ENCODE measurements around the gene EREG. TPM values are rescaled to one million over a fixed set of nuclear protein-coding genes. Genes with fewer than 3 reads are reported as not detected.

The EREG gene
- total and polyA plus RNA-seq, 2 of the 8 experiments (the other 6 are each of a cell fraction or from before 2014, with no cell fraction given), result not detected

- no peak for TF ChIP-seq YY1 (IDR thresholded peaks at IDR 0.05; ENCODE audit: low read depth, low read length)
Measured at GRCh38 chr4:74420863-74421262, 55.9 kb downstream of the EREG start (continued).

- Histone ChIP-seq H2BK120ac (replicated peaks; ENCODE audit: low read depth, low read length) (no peak overlapping the region), H2BK5ac (ENCODE audit: low read depth, low read length) (no peak overlapping the region), H3K4me3 (ENCODE audit: extremely low read depth in 1 of 4, insufficient read depth in 2 of 4, low read depth in 3 of 4, low read length in 4 of 4) (no peak overlapping the region), H3K4me1 (replicated peaks in 1 of 4; ENCODE audit: control insufficient read depth in 3 of 4, insufficient read depth in 4 of 4, low read length in 3 of 4) (no peaks in the 10 kb centered on the region), H3K14ac (ENCODE audit: insufficient read length) (no peak overlapping the region), H2BK15ac (ENCODE audit: low read length) (no peak overlapping the region), H3K18ac (ENCODE audit: extremely low read depth, low read length) (no peak overlapping the region), H3K23ac (ENCODE audit: insufficient read length) (no peak overlapping the region), H4K8ac (ENCODE audit: extremely low read depth, insufficient read depth, low read length) (no peak overlapping the region), H3K23me2 (ENCODE audit: low read depth, low read length) (no peaks in the 10 kb centered on the region; the same call in 1 of the 2 replicates), H3K79me1 (ENCODE audit: low read depth, low read length) (no peaks in the 10 kb centered on the region), H3K36me3 (ENCODE audit: control insufficient read depth in 2 of 4, insufficient read depth in 4 of 4, low read length in 3 of 4) (no peaks in the 10 kb centered on the region), H3K9ac (replicated peaks in 1 of 4; ENCODE audit: extremely low read depth in 1 of 4, low read depth in 3 of 4, low read length in 3 of 4) (no peak overlapping the region), H2BK12ac (ENCODE audit: low read depth, low read length) (no peak overlapping the region), H3K4me2 (ENCODE audit: insufficient read depth in 1 of 2, low read depth in 2 of 2, low read length in 2 of 2) (no peak overlapping the region), H3K27ac (ENCODE audit: low read depth, low read length) (no peak overlapping the region), H2BK20ac (ENCODE audit: low read length) (no peak overlapping the region), H4K91ac (replicated peaks; ENCODE audit: insufficient read length, low read length) (no peak overlapping the region), H4K5ac (ENCODE audit: insufficient read length, low read depth, low read length) (no peak overlapping the region), H2AFZ (ENCODE audit: low read length) (no peak overlapping the region), H3K9me3 (ENCODE audit: insufficient read depth in 2 of 2, low read depth in 1 of 2, low read length in 1 of 2) (no peaks in the 10 kb centered on the region; a peak in 1 of 4 replicates), H4K20me1 (replicated peaks in 1 of 2; ENCODE audit: control insufficient read depth in 1 of 2, insufficient read depth in 2 of 2, low read length in 2 of 2) (no peaks in the 10 kb centered on the region), H3K4ac (replicated peaks; ENCODE audit: insufficient read length, low read depth, low read length) (no peak overlapping the region), H2AK5ac (ENCODE audit: low read depth, low read length) (no peak overlapping the region), H3K79me2 (ENCODE audit: control insufficient read depth in 1 of 2, insufficient read depth in 2 of 2, low read length in 2 of 2) (no peaks in the 10 kb centered on the region), H3K27me3 (replicated peaks in 1 of 4; ENCODE audit: control insufficient read depth in 3 of 4, extremely low read depth in 1 of 4, insufficient read depth in 3 of 4, low read length in 3 of 4) (no peaks in the 10 kb centered on the region), H3K56ac (replicated peaks; ENCODE audit: insufficient read length, low read depth, low read length) (no peak overlapping the region)
- WGBS, 2 experiments (ENCODE audit: extremely low coverage in 1 of 2, insufficient coverage in 1 of 2, insufficient read length in 1 of 2, insufficient replicate concordance in 2 of 2, low coverage in 1 of 2, low lambda C conversion rate in 2 of 2, missing lambda C conversion rate in 1 of 2), result 21% methylated on average over 1 of the region's 1 CpG; no CpG with 5 or more reads in 1 of the 2 experiments
- no peak for TF ChIP-seq CTBP2 (IDR thresholded peaks at IDR 0.05; ENCODE audit: borderline replicate concordance, insufficient read depth, insufficient read length, low read length)
- TF ChIP-seq TAF1 (IDR thresholded peaks at IDR 0.05; ENCODE audit: low read depth, low read length), result no peak
- TF ChIP-seq ASH2L (IDR thresholded peaks at IDR 0.05; ENCODE audit: low read length), result no peak
- no peak for TF ChIP-seq NANOG (IDR thresholded peaks at IDR 0.05; ENCODE audit: insufficient read depth, low read depth, low read length, poor library complexity, severe bottlenecking)
- TF ChIP-seq SIX5 (IDR thresholded peaks at IDR 0.05; ENCODE audit: low read depth, low read length), result no peak
- TF ChIP-seq CEBPB (IDR thresholded peaks at IDR 0.05; ENCODE audit: low read depth, low read length), result no peak
- DNase-seq (ENCODE audit: low read depth in 1 of 2, low spot score in 2 of 2), result no peak
- FAIRE-seq, result no peak
- CTCF ChIA-PET (ENCODE audit: partially characterized antibody), result no interaction called here
- POLR2A ChIA-PET (ENCODE audit: partially characterized antibody), result no interaction called here
Measured at GRCh38 chr4:74423104-74423503, 58.2 kb downstream of the EREG start.
